WI38 (cell line): ENCODE data around the gene BRF1.

Source experiments
- H3K4me3 ChIP-seq: 2 replicates; pipeline ENCODE4 v1.5.1; 2011; ENCODE audit warnings: low read depth, mild to moderate bottlenecking, control low read depth, low read length
- TF ChIP-seq, protein P1 (sequence below): IDR thresholded peaks from 2 replicates; pipeline ENCODE4 v1.5.1; 2012; ENCODE audit warnings: low read depth, mild to moderate bottlenecking, control low read depth, low read length

Gene BRF1

DNA sequence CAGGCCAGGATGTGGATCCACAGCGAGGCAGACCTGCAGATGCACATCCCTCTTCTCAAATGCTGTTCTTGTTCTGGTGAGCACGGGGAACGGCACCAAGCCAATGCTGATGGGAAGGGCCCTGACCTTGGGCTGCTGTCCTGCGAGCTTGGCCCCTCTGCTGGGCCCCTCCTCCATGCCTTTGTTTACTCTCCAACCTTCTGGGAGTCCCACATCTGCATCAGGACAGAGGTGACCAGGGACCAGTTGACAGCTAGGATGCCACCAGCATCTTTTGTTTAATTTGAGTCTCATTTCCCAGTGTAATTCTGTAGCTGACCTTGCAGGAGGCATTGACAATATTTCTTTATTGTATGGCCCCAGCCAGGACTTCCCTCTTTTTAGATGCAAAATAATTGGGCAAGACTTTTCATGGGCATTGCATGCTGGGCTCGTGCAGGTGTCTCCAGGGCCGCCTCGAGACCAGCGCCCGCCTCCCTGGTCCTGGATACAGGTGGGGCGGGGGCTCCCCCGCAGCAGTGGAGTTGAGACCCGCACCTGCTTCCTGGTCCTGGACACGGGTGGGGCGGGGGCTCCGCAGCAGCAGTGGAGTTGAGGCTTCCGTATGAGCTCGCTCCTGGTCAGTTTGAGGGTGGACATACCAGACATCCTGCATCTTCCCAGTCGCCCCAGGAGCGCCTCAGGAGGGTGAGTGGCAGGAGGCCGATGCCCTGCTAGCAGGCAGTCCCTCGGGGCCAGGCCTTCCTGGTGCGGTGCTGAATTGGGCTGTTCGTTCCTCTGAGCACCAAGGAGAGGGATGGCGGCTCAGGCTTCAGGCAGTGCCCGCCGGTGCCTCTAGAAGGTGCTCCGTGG, 25.1 kb upstream of the BRF1 start:
- H3K4me3 ChIP-seq: no peak overlapping the region
- TF ChIP-seq, protein P1, sequence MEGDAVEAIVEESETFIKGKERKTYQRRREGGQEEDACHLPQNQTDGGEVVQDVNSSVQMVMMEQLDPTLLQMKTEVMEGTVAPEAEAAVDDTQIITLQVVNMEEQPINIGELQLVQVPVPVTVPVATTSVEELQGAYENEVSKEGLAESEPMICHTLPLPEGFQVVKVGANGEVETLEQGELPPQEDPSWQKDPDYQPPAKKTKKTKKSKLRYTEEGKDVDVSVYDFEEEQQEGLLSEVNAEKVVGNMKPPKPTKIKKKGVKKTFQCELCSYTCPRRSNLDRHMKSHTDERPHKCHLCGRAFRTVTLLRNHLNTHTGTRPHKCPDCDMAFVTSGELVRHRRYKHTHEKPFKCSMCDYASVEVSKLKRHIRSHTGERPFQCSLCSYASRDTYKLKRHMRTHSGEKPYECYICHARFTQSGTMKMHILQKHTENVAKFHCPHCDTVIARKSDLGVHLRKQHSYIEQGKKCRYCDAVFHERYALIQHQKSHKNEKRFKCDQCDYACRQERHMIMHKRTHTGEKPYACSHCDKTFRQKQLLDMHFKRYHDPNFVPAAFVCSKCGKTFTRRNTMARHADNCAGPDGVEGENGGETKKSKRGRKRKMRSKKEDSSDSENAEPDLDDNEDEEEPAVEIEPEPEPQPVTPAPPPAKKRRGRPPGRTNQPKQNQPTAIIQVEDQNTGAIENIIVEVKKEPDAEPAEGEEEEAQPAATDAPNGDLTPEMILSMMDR: no peak

DNA sequence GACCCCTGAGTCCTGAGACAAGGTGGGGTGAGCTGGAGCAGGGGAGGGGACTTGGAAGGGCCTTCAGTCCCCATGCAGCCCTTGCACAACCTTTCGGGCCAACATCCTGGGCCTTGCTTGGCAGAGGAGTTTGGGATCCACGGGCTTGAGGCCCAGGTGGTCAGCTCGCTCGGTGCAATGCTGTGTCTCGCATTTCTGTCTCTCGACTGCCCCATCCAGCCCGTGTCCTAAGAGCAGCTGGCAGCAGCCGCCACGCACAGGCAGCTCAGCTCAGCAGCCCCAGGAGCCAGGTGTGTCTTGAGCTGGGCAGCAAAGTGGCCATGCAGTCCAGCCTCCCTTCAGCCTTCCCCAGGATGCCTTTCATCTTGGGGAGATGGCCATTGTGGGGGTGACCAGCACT, 24.5 kb upstream of the BRF1 start:
- TF ChIP-seq, protein P1: no peak

DNA sequence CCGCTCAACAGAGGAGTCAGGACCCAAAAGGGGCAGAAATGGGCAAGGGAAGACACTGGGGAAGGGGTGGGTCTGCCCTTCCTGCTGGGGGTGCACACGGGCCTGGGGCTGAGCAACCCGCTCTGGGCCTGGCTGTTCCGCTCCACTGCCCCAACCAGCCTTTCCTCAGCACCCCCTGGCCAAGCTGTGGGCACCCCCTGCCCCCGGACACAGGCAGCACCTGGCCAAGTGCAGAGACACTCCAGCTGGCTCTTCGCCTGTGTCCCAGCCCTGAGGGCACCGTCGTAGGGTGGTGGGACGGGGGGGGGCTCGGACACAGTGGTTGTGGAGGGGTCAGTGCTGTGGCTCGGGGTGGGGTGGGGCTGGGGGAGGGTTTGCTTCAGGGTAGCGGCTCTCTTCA, 24.1 kb upstream of the BRF1 start:
- H3K4me3 ChIP-seq: no peak overlapping the region
- TF ChIP-seq, protein P1: no peak

More for the DNA sequence above, 24.5 kb upstream of the BRF1 start:
- no peak overlapping the region for H3K4me3 ChIP-seq

DNA sequence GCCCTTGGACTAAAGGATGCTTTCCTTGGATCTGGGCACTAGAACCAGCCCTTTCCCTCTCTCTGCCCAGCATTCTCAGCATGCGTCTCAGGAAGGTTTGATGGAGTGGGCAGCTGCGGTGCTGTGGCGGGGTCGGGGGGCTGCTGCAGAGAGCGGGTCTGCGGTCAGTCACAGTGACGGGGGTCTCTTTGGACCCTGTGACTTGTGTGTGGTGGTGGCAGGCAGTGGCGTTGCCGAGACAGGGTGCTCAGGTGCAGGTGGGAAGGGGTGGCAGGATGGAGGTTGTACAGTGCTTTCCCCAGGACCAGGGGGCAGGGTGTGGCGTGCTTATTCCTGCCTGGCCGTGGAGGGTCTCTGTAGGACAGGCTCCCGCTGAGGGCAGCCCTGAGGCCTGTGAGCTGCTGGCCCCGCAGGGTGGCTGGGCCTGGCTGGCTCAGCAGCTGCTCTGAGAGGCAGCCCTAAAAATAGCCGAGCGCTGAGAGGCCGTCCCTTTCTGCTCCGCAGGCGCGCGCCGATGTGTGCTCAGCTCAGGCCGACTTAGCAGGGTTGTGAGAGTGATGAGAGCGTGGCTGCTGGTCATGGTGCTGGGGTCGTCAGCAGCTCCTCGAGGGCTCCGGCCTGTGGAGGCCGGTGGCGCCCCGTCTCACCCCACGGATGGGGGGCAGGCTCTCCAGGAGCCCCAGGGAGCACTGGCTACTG, 23.4 kb upstream of the BRF1 start:
- no peak overlapping the region for H3K4me3 ChIP-seq
- TF ChIP-seq, protein P1: no peak

DNA sequence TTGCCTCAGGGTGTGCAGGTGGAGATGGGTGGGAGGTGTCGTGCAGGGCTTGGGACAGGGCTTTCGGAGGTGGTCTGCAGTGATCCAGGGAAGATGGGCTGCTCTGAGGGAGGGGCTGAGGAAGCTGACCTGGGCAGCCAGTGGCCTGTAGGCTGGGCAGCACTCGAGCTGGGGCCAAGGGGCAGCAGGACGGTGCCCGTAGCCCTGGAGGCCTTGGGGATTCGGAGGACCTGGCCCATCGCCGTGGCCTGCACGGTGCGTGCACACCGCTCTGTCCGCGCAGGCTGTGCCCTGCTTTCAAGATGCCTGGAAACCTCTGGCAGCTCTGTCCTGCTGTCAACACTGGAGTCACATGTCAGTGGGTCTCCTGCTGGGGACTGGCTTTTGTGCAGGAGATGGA, 22.9 kb upstream of the BRF1 start:
- TF ChIP-seq, protein P1: no peak
- no peak overlapping the region for H3K4me3 ChIP-seq

DNA sequence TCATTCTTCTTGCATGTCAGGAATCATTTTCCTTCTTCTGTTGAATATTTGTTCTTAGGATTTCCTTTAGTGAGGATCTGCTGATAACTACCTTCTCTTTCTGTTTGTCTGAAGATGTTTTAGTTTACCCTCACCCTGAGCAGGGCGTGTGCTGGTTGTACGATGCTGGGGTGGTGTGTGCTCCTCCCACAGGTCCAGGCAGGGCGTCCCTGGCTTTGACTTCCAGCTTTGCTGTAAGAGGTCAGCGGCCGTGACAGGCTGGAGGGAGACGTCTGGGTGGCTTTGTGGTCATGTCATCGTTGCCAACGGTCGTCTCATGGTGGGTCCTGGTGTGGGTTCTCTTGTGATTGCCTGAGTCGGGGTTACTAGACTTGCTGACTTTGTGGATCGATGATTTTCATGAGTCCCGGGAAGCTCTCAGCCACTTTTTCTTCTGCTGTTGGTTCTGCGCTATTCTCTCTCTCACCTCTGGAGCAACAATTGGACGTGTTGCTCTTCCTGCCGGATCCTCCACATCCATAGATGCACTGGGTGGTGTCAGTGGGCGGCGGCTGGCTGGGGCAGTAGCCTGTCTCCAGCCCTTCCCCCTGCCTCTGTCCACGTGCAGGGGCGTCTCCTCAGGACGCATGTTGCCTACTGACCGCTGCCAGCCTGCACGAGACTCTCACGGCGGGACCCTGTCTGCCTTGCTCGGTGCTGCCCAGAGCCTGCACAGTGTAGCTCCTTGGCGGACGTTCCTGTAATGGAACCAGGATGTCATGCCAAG, 22.2 kb upstream of the BRF1 start:
- TF ChIP-seq, protein P1: no peak

More for the DNA sequence above, 22.2 kb upstream of the BRF1 start:
- no peak overlapping the region for H3K4me3 ChIP-seq
